Muscle of leg (tissue), 11 donors: ENCODE data around the gene ANTKMT. TPM values are rescaled to one million over a fixed set of nuclear protein-coding genes. Genes with fewer than 3 reads are reported as not detected.

Experiments
- DNase-seq: peaks from one replicate; pipeline ENCODE4 v3.0.0; 2013
- H3K27ac ChIP-seq: one replicate; pipeline ENCODE4 v1.5.1; 2013; ENCODE audit warnings: mild to moderate bottlenecking, low read length, control low read depth
- H3K27me3 ChIP-seq: one replicate; pipeline ENCODE4 v1.6.1; 2013; ENCODE audit warnings: low read length; ENCODE audit not compliant: control insufficient read depth, insufficient read depth
- H3K36me3 ChIP-seq: one replicate; pipeline ENCODE4 v1.6.1; 2013; ENCODE audit warnings: low read length; ENCODE audit not compliant: control insufficient read depth, insufficient read depth
- H3K4me1 ChIP-seq: one replicate; pipeline ENCODE4 v1.6.1; 2013; ENCODE audit warnings: low read length; ENCODE audit not compliant: control insufficient read depth, insufficient read depth
- H3K4me3 ChIP-seq: one replicate; pipeline ENCODE4 v1.5.1; 2013; ENCODE audit warnings: low read length, control low read depth
- H3K9me3 ChIP-seq: replicated peaks from 2 replicates; pipeline ENCODE4 v1.6.1; 2013; ENCODE audit warnings: low read depth, low read length; ENCODE audit not compliant: control insufficient read depth
- WGBS: methylation state at CpG from one replicate; pipeline ENCODE4 v1.1.5; 2013; ENCODE audit warnings: missing lambda C conversion rate; ENCODE audit not compliant: insufficient coverage; 5-methylcytosine and 5-hydroxymethylcytosine counted together
- polyA plus RNA-seq, 8 donors: library from polyadenylated mRNA; unstranded; fragments of 120-200 nt; gene quantifications; one replicate each; pipeline versions ENCODE4 v1.2.1 to v1.2.3, GENCODE V29; 2013; ENCODE audit warnings: inconsistent platforms in 1 of 8, low replicate concordance in 1 of 8; ENCODE audit not compliant: insufficient read length in 8 of 8, insufficient read depth in 1 of 8
- total RNA-seq: library from RNA; stranded (reverse); fragments of 120-200 nt; gene quantifications from one replicate; pipeline ENCODE4 v1.2.4, GENCODE V29; 2013

Gene ANTKMT
- total and polyA plus RNA-seq, 9 donors = 14.1 to 29.8 (median 16.1) TPM

DNA sequence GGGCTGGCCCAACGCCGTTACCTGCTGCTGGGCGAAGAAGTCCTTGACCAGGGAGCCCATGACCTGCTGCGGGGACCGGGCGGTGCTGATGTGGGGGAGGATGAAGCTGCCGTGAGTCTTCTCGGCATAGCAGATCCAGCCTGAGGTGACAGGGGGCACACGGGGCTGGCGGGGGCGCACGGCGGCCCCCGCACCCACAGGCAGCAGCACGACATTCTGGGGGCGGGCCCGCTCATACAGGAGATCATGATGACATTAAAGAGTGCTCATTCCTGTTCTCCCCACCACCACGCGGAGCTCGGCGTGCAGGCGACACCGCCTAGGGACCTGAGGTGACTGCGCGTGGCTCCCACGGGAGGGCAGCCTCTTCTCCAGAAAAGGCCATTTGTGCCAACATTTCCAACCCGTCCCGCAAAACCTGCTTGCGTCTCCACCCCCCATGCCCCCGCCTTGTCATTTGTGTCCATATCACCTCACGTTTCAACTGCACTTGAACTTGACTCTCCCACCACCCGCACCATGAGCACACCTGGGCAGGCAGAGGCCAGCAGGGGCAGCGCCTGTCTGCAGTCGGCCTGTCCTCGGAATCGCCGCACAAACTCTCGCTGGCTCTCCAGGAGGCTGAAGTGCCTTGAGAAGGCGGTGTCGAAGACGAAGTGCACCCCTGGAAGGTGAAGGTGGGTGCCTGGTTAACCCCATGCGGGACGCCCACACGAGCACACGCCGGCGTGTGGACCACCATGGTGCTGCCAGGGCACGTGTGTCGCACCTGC, 13.4 kb downstream of the ANTKMT start:
- 92% methylated on average over 45 of the region's 49 CpGs for WGBS
- Histone ChIP-seq H3K4me3 (no peak overlapping the region), H3K27me3 (peaks cover 2% of the 10 kb centered on the region), H3K4me1 (no peaks in the 10 kb centered on the region), H3K36me3 (peaks cover 81% of the 10 kb centered on the region), H3K27ac (no peak overlapping the region), H3K9me3 (no peaks in the 10 kb centered on the region)
- DNase-seq = no peak

DNA sequence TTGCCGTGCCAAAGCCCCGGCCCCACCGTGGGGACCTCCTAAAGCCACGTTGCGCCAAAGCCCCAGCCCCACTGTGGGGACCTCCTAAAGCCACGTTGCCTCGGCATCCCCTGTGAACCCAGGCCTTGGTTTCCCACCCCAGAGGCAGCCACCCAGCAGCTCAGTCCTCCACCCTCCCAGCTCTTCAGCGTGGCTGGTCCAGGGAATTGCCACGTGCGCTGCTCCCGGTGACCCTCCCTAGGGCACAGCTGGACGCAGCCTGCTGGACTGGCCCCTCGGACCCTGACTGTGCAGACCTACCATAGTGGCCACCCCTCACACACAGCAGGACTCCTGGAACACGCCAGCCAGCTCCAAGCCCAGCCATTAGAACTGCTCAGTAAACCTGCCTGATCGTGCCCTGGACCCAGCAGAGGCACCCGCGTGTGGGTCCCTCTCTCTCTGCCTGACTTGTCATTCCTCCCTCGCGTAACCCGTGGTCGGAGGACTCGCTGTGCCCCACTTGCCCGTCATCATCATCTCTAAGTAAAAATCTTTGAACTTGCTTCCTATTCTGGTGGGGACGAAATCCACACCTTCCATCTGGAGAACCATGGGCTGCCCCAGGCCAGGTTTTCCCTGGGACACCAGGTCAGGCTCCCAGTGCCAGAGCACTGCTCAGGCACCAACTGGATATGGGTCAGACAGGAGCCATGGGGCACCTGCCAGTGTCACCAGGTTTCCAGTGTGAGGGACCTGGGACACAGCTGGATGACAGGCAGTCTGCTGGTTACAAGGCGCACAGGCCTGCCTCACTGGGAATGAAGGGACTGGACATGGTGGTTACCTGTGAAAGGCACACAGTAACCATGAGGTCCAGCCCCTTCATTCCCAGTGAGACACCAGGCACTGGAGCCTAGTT, 14.3 kb downstream of the ANTKMT start:
- no peaks in the 10 kb centered on the region for H3K27me3 ChIP-seq
- peaks cover 8% of the 10 kb centered on the region for H3K4me1 ChIP-seq
- no peak overlapping the region for H3K4me3 ChIP-seq
- no peak for DNase-seq
- WGBS = 89% methylated on average over 24 of the region's 25 CpGs
- peaks cover 79% of the 10 kb centered on the region for H3K36me3 ChIP-seq
- no peaks in the 10 kb centered on the region for H3K9me3 ChIP-seq
- no peak overlapping the region for H3K27ac ChIP-seq

DNA sequence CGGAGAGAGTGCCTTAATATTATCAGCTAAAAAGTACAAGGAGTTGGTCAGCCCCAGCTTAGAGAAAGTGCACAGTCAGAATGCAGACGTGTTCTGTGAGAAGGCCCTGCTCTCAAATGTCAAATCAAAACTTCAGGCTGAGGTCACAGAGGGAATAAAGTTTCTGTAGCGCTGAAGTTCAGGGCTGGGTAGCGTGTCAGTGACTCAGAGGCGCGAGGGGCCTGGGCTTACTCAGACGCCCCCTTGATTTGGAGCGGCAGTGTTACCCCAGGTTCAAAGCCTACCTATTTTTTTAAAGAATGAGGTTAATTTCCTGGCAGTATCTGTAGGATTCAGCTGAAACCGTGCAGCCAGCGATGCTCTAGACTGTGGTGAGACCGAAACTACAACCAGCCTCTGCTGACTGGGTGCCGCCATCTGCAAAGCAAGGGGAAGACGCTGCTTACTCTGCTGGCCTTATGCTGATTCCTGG, 15.1 kb downstream of the ANTKMT start:
- H3K27ac ChIP-seq = no peak overlapping the region
- peaks cover 72% of the 10 kb centered on the region for H3K36me3 ChIP-seq
- no peaks in the 10 kb centered on the region for H3K27me3 ChIP-seq
- 87% methylated on average over 13 of the region's 13 CpGs for WGBS
- H3K9me3 ChIP-seq = no peaks in the 10 kb centered on the region
- no peak for DNase-seq
- H3K4me1 ChIP-seq = peaks cover 10% of the 10 kb centered on the region
- no peak overlapping the region for H3K4me3 ChIP-seq

DNA sequence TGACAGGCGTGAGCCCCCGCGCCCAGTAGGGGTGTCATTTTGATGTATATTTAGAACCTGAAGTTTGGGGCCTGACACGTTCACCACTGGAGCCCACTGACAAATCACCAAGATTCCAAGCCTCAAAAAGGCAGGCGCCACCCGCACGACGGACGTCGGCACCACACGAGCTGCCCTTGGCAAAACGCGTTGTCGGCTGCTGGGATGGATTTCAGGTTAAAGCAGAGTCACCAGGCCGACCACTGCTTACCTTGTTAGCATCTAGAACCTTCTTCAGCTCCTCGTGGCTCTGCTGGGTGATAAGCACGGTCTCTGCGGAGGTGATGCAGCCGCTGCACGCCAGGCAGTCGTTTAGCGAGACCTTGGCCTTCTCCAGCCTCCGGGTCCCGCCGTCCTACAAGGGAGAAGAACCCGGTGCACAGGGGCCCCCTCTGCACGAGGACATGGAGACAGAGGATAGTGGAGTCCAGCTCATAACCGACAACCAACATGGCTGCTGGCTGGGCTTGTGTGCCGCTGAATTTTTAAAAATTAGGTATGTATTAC, 16.1 kb downstream of the ANTKMT start:
- no peak overlapping the region for H3K27ac ChIP-seq

DNA sequence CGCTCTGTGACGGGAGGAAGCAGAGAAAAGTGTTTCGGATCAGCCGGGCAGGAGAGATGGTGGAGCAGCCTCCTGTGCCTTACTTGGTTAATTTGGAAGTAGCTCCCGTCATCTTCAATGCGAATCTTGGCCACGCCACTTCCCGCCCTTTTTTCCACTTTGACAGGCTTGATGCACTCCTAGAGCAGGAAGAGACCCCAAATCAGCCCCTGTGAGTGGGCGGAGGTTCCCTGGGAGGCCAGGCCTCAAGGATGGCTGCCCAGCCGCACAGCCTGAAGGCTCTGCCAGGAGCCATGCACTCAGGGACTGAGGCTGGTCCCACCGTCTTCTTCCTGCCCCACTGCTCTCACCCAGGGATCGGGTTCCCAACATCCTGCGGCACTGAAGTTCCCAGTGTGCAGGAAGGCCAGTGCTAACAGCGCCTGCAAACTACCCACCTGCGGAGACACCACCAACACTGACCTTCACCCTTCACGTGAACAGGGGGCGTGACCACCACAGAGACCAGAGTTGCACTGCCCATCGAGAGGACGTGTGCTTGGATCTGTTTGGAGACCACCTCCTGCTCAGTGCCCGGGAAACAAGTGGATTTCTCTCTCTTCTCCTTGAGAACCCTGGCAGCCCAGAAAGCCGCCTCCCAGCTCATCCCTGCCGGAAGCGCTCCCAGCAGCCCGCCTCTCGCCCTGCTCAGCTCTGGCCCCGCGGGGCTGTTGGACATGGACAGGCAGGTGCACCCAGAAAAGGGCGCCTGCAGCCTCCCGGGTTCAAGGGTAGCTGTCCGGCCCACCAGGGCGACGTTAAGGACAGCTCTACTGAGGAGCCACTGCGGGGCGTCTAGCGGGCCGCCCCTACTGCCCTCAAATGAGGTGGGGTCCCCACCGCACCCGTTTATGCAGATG, 18.9 kb downstream of the ANTKMT start:
- 42% methylated on average over 35 of the region's 38 CpGs for WGBS
- peak overlapping the region; percentile 95 for H3K4me3 ChIP-seq
- H3K27ac ChIP-seq = no peak overlapping the region
- DNase-seq = no peak
- H3K9me3 ChIP-seq = no peaks in the 10 kb centered on the region
- H3K27me3 ChIP-seq = no peaks in the 10 kb centered on the region
- peaks cover 14% of the 10 kb centered on the region for H3K4me1 ChIP-seq
- peaks cover 37% of the 10 kb centered on the region for H3K36me3 ChIP-seq

More for the DNA sequence above, 16.1 kb downstream of the ANTKMT start:
- H3K4me3 ChIP-seq = no peak overlapping the region
- H3K4me1 ChIP-seq = peaks cover 14% of the 10 kb centered on the region
- no peak for DNase-seq
- peaks cover 63% of the 10 kb centered on the region for H3K36me3 ChIP-seq
- WGBS = 91% methylated on average over 24 of the region's 29 CpGs
- H3K9me3 ChIP-seq = no peaks in the 10 kb centered on the region
- no peaks in the 10 kb centered on the region for H3K27me3 ChIP-seq

DNA sequence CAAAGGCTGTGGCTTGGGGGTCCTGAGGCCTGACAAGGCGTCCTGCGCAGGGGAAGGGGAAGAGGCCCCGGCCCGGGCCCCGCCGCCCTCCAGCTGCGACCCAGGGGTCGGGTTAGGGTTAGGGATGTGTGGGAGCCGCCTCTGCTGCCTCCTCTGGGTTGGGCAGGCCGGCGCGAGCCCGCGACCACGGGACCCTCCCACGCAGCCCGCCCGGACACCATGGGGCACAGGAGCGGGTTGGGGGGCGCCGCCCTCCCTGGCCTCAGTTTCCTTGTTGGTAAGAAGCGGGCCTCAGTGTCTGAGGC, 19.5 kb downstream of the ANTKMT start:
- Histone ChIP-seq H3K36me3 (peaks cover 31% of the 10 kb centered on the region), H3K4me3 (peak overlapping the region; percentile 95), H3K4me1 (peaks cover 14% of the 10 kb centered on the region), H3K27ac (peak overlapping the region; percentile 42), H3K9me3 (no peaks in the 10 kb centered on the region), H3K27me3 (no peaks in the 10 kb centered on the region)
- 0% methylated on average over 22 of the region's 22 CpGs for WGBS
- DNase-seq = no peak

DNA sequence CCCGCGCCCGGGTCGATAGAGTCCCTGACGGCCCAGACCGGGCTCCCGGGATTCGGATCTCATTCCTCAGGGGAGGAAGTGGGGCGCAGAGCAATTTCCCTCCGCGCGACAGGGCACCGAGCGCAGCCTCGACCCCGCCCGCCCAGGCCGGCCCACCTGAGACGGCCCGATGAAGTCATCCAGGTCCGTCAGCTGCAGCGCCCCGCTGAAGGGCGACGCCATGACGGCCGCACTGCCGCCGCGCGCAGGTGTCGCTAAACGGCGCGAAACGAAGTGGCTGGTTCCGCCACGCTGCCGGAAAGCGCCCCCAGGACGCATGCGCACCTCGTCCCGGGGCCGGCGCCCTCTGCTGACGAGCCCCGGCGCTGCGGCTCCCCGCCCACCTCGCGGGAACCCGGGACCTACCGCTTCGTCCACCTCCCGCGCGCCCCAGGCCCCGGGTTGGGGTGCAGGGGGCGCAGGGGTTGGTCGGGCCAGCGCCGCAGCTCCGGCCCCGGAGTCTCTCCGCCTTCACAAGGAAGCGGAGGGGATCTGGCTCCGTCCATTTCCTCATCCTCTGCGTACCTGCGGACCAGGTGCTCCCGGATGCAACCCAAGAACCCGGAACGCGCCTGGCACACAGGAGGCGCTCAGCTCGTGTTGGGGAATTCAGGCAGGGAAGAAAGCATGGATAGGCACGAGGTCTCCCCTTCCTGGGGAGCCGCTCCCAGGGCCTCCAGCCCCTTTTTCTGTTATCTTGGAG, 20.0 kb downstream of the ANTKMT start, which contains the start of gene CIAO3:
CIAO3 (minus strand) TSS at position 234 of the 742 bp plus-strand sequence; CDS start at position 222, 12 bp downstream.
- peaks cover 14% of the 10 kb centered on the region for H3K4me1 ChIP-seq
- H3K27ac ChIP-seq = peak within 1 kb of the TSS; percentile 42
- peaks cover 26% of the 10 kb centered on the region for H3K36me3 ChIP-seq

DNA sequence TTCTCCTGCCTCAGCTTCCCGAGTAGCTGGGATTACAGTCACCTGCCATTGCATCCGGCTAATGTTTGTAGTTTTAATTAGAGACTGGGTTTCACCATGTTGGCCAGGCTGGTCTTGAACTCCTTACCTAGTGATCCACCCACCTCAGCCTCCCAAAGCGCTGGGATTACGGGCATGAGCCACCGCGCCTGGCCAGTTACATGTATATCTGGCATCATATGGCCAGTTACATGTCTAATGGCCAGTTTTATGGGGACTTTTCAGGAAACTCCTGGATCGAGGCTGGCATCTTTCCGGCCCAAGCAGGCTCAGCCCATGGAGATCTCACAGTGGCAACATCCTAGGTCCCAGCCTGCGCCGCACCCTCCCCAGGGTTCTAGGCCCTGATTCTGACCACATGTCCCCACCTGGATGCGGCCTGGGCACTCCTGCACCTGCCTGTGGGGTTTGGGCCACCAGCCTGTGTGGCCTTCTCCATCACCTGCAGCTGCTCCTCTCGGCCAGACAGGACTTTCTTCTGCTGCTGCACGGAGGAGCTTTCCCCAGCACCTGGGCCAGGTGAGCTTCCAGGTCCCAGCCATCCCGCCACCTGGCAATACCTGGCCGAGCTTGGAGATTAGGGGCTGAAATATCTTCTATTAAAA, 21.2 kb downstream of the ANTKMT start:
- DNase-seq = no peak
- H3K4me3 ChIP-seq = no peak overlapping the region
- peaks cover 2% of the 10 kb centered on the region for H3K27me3 ChIP-seq
- WGBS = 82% methylated on average over 12 of the region's 15 CpGs
- H3K27ac ChIP-seq = no peak overlapping the region
- no peaks in the 10 kb centered on the region for H3K9me3 ChIP-seq
- H3K36me3 ChIP-seq = peaks cover 14% of the 10 kb centered on the region
- H3K4me1 ChIP-seq = peaks cover 14% of the 10 kb centered on the region

More for the DNA sequence above, 20.0 kb downstream of the ANTKMT start, which contains the start of gene CIAO3:
- H3K9me3 ChIP-seq = no peaks in the 10 kb centered on the region
- H3K27me3 ChIP-seq = peaks cover 2% of the 10 kb centered on the region
- H3K4me3 ChIP-seq = peak within 1 kb of the TSS; percentile 95
- peak; percentile 94 for DNase-seq
- WGBS = under 1% methylated on average over 79 of the region's 79 CpGs
